Liver (tissue), 3 donors: ENCODE measurements around the gene SOX10.

Experiments
- CTCF ChIP-seq: fragments of 150-350 bp; IDR thresholded peaks from 2 replicates; pipeline ENCODE4 v1.5.1; 2017; ENCODE audit warnings: improper control_type of control experiment, low read depth, low read length; ENCODE audit not compliant: missing input control
- EGR1 ChIP-seq, 2 donors: IDR thresholded peaks; 2 replicates each; pipeline ENCODE4 v1.6.1; 2016 to 2018; ENCODE audit warnings: antibody characterized with exemption in 2 of 2, low read depth in 2 of 2
- GABPA ChIP-seq, 2 donors: IDR thresholded peaks in 1 of 2; conservative IDR thresholded peaks in 1 of 2; 2 replicates each; pipeline ENCODE4 v1.6.1; 2016; ENCODE audit warnings: antibody characterized with exemption in 2 of 2, mild to moderate bottlenecking in 1 of 2, moderate library complexity in 1 of 2
- JUND ChIP-seq, 2 donors: IDR thresholded peaks; 2 replicates each; pipeline ENCODE4 v1.6.1; 2016; ENCODE audit warnings: antibody characterized with exemption in 2 of 2
- MAX ChIP-seq: IDR thresholded peaks from 2 replicates; pipeline ENCODE4 v1.6.1; 2016; ENCODE audit warnings: antibody characterized with exemption
- RAD21 ChIP-seq, 2 donors: IDR thresholded peaks; 2 replicates each; pipeline ENCODE4 v1.6.1; 2016; ENCODE audit warnings: antibody characterized with exemption in 2 of 2, mild to moderate bottlenecking in 2 of 2
- RXRA ChIP-seq, 2 donors: IDR thresholded peaks; 2 replicates each; pipeline ENCODE4 v1.6.1; 2017 to 2018; ENCODE audit warnings: antibody characterized with exemption in 2 of 2, mild to moderate bottlenecking in 1 of 2
- SP1 ChIP-seq: IDR thresholded peaks from 2 replicates; pipeline ENCODE4 v1.6.1; 2018; ENCODE audit warnings: antibody characterized with exemption, mild to moderate bottlenecking
- TAF1 ChIP-seq: conservative IDR thresholded peaks from 2 replicates; pipeline ENCODE4 v1.6.1; 2016; ENCODE audit warnings: antibody characterized with exemption, mild to moderate bottlenecking
- TF ChIP-seq, protein P1 (sequence below): IDR thresholded peaks from 2 replicates; pipeline ENCODE4 v1.6.1; 2016; ENCODE audit warnings: antibody characterized with exemption, mild to moderate bottlenecking
- TF ChIP-seq, protein P2 (sequence below): IDR thresholded peaks from 2 replicates; pipeline ENCODE4 v1.6.1; 2016; ENCODE audit warnings: antibody characterized with exemption
- donor health status: healthy.
- donor health status: healthy.

GRCh38 chr22:37982938-37983859, 1.2 kb downstream of the SOX10 start:
- no peak for TF ChIP-seq MAX
- TF ChIP-seq CTCF, result no peak
- TF ChIP-seq EGR1 (IDR thresholded peaks at IDR 0.05; ENCODE audit: low read depth in 2 of 2), result no peak
- TF ChIP-seq TAF1, result no peak
- TF ChIP-seq, protein P1, sequence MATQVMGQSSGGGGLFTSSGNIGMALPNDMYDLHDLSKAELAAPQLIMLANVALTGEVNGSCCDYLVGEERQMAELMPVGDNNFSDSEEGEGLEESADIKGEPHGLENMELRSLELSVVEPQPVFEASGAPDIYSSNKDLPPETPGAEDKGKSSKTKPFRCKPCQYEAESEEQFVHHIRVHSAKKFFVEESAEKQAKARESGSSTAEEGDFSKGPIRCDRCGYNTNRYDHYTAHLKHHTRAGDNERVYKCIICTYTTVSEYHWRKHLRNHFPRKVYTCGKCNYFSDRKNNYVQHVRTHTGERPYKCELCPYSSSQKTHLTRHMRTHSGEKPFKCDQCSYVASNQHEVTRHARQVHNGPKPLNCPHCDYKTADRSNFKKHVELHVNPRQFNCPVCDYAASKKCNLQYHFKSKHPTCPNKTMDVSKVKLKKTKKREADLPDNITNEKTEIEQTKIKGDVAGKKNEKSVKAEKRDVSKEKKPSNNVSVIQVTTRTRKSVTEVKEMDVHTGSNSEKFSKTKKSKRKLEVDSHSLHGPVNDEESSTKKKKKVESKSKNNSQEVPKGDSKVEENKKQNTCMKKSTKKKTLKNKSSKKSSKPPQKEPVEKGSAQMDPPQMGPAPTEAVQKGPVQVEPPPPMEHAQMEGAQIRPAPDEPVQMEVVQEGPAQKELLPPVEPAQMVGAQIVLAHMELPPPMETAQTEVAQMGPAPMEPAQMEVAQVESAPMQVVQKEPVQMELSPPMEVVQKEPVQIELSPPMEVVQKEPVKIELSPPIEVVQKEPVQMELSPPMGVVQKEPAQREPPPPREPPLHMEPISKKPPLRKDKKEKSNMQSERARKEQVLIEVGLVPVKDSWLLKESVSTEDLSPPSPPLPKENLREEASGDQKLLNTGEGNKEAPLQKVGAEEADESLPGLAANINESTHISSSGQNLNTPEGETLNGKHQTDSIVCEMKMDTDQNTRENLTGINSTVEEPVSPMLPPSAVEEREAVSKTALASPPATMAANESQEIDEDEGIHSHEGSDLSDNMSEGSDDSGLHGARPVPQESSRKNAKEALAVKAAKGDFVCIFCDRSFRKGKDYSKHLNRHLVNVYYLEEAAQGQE, result no peak
- TF ChIP-seq, protein P2, sequence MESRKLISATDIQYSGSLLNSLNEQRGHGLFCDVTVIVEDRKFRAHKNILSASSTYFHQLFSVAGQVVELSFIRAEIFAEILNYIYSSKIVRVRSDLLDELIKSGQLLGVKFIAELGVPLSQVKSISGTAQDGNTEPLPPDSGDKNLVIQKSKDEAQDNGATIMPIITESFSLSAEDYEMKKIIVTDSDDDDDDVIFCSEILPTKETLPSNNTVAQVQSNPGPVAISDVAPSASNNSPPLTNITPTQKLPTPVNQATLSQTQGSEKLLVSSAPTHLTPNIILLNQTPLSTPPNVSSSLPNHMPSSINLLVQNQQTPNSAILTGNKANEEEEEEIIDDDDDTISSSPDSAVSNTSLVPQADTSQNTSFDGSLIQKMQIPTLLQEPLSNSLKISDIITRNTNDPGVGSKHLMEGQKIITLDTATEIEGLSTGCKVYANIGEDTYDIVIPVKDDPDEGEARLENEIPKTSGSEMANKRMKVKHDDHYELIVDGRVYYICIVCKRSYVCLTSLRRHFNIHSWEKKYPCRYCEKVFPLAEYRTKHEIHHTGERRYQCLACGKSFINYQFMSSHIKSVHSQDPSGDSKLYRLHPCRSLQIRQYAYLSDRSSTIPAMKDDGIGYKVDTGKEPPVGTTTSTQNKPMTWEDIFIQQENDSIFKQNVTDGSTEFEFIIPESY, result no peak
- TF ChIP-seq RAD21 (IDR thresholded peaks at IDR 0.05), result no peak
- no peak for TF ChIP-seq RXRA (IDR thresholded peaks at IDR 0.05)
- TF ChIP-seq GABPA (IDR thresholded peaks at IDR 0.05 in 1 of 2, conservative IDR thresholded peaks at IDR 0.05 in 1 of 2), result no peak
- no peak for TF ChIP-seq JUND (IDR thresholded peaks at IDR 0.05)
- TF ChIP-seq SP1, result no peak
